ENCODE results near the gene DHX40. TPM values are rescaled to one million over a fixed set of nuclear protein-coding genes. Genes with fewer than 3 reads are reported as not detected.
"Not testable (repeated sequence)": the region's sequence is repeated elsewhere in the genome, so short reads cannot be mapped to it uniquely, and the experiment has no call there.

DHX40 gene
- total and polyA plus RNA-seq, 9 donors: 25.3 to 40.7 (median 28.7) TPM

DNA sequence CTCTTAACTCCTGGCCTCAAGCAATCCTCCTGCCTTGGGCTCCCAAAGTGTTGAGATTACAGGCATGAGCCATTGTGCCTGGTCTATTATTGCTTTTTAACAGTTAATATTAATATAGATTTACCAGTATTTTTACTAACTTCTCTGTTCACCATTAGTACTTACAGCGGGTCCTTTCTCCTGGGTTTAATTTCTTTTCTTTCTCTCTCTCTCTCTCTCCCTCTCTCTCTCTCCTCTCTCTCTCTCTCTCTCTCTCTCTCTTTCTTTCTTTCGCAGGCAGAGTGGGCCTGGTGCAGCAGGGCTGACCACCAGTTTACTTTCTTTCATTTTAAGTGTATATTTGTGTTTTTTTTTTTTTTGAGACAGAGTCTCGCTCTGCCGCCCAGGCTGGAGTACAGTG lies 14.7 kb upstream of the DHX40 start:
- no peak for DNase-seq
- WGBS (ENCODE audit: insufficient coverage): 100% methylated on average over 1 of the region's 4 CpGs
- Histone ChIP-seq H3K27me3 (ENCODE audit: control insufficient read depth, insufficient read depth, low read length) (no peaks in the 10 kb centered on the region), H3K4me3 (ENCODE audit: low read length) (no peak overlapping the region), H3K36me3 (ENCODE audit: control insufficient read depth, insufficient read depth, low read length) (no peaks in the 10 kb centered on the region), H3K4me1 (ENCODE audit: control insufficient read depth, insufficient read depth, low read length) (no peaks in the 10 kb centered on the region), H3K27ac (ENCODE audit: low read length) (no peak overlapping the region), H3K9me3 (replicated peaks; ENCODE audit: control insufficient read depth, low read depth, low read length) (no peaks in the 10 kb centered on the region)

DNA sequence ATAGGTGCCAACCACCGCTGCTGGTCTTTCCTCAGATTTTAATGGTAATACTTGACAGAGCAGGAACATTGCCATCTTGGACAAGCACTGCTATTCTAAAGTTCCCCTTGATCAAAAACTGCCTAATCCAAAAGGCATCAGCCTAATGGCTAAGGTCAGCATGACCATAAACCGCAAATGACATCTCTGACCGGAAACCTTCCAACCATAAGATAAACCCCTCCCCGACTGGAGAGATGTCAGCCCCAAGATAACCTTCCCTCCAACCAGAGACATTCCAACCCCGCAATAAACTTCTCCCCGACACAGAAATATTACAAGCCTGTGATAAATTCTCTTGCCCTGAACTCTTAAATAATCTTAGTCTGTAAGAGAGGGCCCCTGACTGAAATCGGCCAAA lies 7.4 kb upstream of the DHX40 start:
- no peak for DNase-seq
- Histone ChIP-seq H3K27me3 (ENCODE audit: control insufficient read depth, insufficient read depth, low read length) (no peaks in the 10 kb centered on the region), H3K4me1 (ENCODE audit: control insufficient read depth, insufficient read depth, low read length) (no peaks in the 10 kb centered on the region), H3K36me3 (ENCODE audit: control insufficient read depth, insufficient read depth, low read length) (no peaks in the 10 kb centered on the region), H3K4me3 (ENCODE audit: low read length) (no peak overlapping the region), H3K27ac (ENCODE audit: low read length) (no peak overlapping the region), H3K9me3 (replicated peaks; ENCODE audit: control insufficient read depth, low read depth, low read length) (no peaks in the 10 kb centered on the region)
- 92% methylated on average over 2 of the region's 7 CpGs for WGBS (ENCODE audit: insufficient coverage)

DNA sequence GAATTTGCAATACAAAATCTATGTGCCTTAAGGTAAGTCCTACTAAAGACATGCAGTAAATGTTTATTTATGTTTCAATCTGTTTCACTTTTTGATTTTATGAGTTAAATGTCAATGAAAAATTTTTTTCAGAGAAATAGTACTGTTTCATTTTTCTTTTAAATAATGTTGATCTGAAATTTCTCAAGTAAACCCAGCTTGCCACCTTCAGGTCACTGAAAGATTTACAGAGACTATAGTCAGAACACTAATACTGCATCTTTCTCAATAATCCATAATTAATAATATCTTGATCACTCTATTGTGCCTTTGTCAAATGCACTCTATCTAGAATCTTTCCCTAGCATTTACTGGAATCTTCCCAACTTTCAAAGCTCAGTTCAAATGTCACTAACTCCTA lies 6.5 kb upstream of the DHX40 start:
- no peaks in the 10 kb centered on the region for H3K36me3 ChIP-seq (ENCODE audit: control insufficient read depth, insufficient read depth, low read length)
- DNase-seq: peak; percentile 24
- H3K9me3 ChIP-seq (replicated peaks; ENCODE audit: control insufficient read depth, low read depth, low read length): no peaks in the 10 kb centered on the region
- no peak overlapping the region for H3K27ac ChIP-seq (ENCODE audit: low read length)
- H3K4me3 ChIP-seq (ENCODE audit: low read length): no peak overlapping the region
- H3K4me1 ChIP-seq (ENCODE audit: control insufficient read depth, insufficient read depth, low read length): no peaks in the 10 kb centered on the region
- no peaks in the 10 kb centered on the region for H3K27me3 ChIP-seq (ENCODE audit: control insufficient read depth, insufficient read depth, low read length)

DNA sequence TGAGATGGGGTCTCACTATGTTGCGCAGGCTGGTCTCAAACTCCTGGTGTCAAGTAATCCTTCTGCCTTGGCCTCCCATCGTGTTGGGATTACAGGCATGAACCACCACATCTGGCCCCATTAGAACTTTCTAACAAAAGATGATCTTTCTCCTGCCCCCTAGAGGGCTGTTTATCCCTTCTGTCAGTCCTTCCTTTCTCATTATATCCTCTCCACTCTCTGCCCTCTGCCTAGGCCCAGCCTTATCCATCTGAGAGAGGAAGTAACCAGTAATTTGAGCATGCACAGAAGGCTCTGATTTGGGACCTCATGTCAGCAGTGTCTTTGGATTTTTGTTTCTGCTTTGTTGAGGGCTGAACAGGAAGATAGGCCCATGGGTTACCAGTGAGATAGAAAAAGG lies 4.4 kb upstream of the DHX40 start:
- Histone ChIP-seq H3K9me3 (replicated peaks; ENCODE audit: control insufficient read depth, low read depth, low read length) (peaks cover 5% of the 10 kb centered on the region), H3K4me1 (ENCODE audit: control insufficient read depth, insufficient read depth, low read length) (peaks cover 5% of the 10 kb centered on the region), H3K27ac (ENCODE audit: low read length) (no peak overlapping the region), H3K27me3 (ENCODE audit: control insufficient read depth, insufficient read depth, low read length) (no peaks in the 10 kb centered on the region), H3K36me3 (ENCODE audit: control insufficient read depth, insufficient read depth, low read length) (no peaks in the 10 kb centered on the region), H3K4me3 (ENCODE audit: low read length) (no peak overlapping the region)
- DNase-seq: peak; percentile 41
- 60% methylated on average over 1 of the region's 2 CpGs for WGBS (ENCODE audit: insufficient coverage)

DNA sequence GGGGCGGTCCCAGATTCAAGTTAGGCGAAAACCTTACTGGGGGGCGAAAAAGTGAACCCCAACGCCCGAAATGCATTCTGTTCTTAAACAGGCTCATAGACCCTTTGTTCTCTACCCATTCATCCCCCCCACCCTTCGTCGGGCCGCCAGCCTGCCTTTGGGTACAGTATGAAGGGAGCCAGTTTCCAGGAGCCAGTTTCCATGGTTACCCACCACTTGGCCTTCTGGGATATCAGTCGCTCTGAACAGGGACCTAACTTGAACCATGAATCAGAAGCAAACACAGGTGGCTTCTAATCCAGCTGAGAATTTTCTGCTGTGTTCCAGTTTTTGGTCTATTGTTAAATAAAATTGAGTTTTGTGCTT lies 532 bp downstream of the DHX40 start:
- Histone ChIP-seq H3K4me1 (ENCODE audit: control insufficient read depth, insufficient read depth, low read length) (peaks cover 8% of the 10 kb centered on the region), H3K27ac (ENCODE audit: low read length) (peak overlapping the region; percentile 93), H3K27me3 (ENCODE audit: control insufficient read depth, insufficient read depth, low read length) (no peaks in the 10 kb centered on the region), H3K9me3 (replicated peaks; ENCODE audit: control insufficient read depth, low read depth, low read length) (peaks cover 5% of the 10 kb centered on the region), H3K36me3 (ENCODE audit: control insufficient read depth, insufficient read depth, low read length) (peaks cover 6% of the 10 kb centered on the region), H3K4me3 (ENCODE audit: low read length) (peak overlapping the region; percentile 100)
- WGBS (ENCODE audit: insufficient coverage): 0% methylated on average over 1 of the region's 9 CpGs
- peak; percentile 82 for DNase-seq

DNA sequence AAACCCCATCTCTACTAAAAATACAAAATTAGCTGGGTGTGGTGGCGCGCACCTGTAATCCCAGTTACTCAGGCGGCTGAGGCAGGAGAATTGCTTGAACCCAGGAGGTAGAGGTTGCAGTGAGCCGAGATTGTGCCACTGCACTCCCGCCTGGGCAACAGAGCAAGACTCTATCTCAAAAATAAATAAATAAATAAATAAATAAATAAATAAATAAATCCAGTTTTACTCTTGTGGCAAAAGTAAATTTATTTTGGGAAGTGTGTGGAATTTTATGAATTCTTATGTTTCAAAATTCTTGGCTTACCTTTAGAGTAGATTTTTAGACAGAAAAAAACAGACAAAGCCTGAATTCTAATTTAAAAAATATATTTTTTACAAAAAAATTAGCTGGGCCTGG lies 3.7 kb downstream of the DHX40 start:
- H3K4me1 ChIP-seq (ENCODE audit: control insufficient read depth, insufficient read depth, low read length); H3K4me3 ChIP-seq (ENCODE audit: low read length); H3K27me3 ChIP-seq (ENCODE audit: control insufficient read depth, insufficient read depth, low read length); DNase-seq; H3K9me3 ChIP-seq (replicated peaks; ENCODE audit: control insufficient read depth, low read depth, low read length); H3K27ac ChIP-seq (ENCODE audit: low read length): not testable (repeated sequence)
- no CpG with 5 or more reads among the region's 5 CpGs for WGBS (ENCODE audit: insufficient coverage)
- peaks cover 10% of the 10 kb centered on the region for H3K36me3 ChIP-seq (ENCODE audit: control insufficient read depth, insufficient read depth, low read length)

DNA sequence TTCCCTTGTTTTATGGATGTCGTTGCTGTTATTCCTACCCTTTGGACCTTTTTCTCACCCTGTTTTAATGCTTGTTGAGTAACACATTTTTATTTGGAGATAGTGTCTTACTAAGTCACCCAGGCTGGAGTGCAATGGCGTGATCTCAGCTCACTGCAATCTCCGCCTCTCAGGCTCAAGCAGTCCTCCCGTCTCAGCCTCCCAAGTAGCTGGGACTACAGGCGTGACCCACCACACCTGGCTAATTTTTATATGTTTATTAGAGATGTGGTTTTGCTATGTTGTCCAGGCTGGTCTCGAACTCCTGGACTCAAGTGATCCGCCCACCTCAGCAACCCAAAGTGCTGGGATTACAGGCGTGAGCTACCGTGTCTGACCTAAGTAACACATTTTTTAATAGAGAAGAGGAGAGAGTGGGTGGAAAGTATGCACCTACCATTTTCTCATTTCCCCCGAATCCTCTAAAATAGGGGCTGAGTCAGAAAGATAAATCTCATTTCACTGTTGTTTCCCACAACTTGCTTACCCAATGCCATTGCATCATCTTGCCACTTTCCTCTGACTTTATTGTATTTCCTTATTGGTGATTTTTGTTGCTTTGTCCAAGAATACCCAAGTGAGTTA lies 7.0 kb downstream of the DHX40 start:
- H3K27ac ChIP-seq (ENCODE audit: low read length): no peak overlapping the region
- WGBS (ENCODE audit: insufficient coverage): no CpG with 5 or more reads among the region's 10 CpGs
- H3K36me3 ChIP-seq (ENCODE audit: control insufficient read depth, insufficient read depth, low read length): peaks cover 9% of the 10 kb centered on the region
- H3K27me3 ChIP-seq (ENCODE audit: control insufficient read depth, insufficient read depth, low read length): no peaks in the 10 kb centered on the region
- DNase-seq: no peak
- H3K9me3 ChIP-seq (replicated peaks; ENCODE audit: control insufficient read depth, low read depth, low read length): no peaks in the 10 kb centered on the region
- no peaks in the 10 kb centered on the region for H3K4me1 ChIP-seq (ENCODE audit: control insufficient read depth, insufficient read depth, low read length)
- H3K4me3 ChIP-seq (ENCODE audit: low read length): no peak overlapping the region

DNA sequence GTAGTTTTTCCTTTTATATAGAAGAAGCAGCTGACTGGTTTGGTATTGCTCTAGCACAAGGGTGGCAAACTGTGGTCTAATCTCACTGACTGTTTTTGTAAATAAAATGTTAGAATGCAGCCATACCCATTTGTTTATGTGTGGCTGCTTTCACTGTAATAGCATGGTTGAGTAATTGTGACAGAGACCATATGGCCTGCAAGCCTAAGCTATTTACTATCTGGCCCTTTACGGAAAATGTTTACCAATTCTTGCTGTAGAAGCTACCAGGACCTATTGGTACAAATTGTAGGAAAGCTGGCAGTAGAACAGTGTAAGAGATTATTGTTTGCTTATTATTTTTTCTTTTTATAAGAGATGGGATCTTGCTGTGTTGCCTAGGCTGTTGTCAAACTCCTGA lies 18.8 kb downstream of the DHX40 start:
- not testable (repeated sequence) for H3K27ac ChIP-seq (ENCODE audit: low read length); H3K9me3 ChIP-seq (replicated peaks; ENCODE audit: control insufficient read depth, low read depth, low read length); H3K36me3 ChIP-seq (ENCODE audit: control insufficient read depth, insufficient read depth, low read length); H3K4me1 ChIP-seq (ENCODE audit: control insufficient read depth, insufficient read depth, low read length); H3K27me3 ChIP-seq (ENCODE audit: control insufficient read depth, insufficient read depth, low read length); DNase-seq; H3K4me3 ChIP-seq (ENCODE audit: low read length)
- WGBS (ENCODE audit: insufficient coverage): no CpG with 5 or more reads among the region's 1 CpG

DNA sequence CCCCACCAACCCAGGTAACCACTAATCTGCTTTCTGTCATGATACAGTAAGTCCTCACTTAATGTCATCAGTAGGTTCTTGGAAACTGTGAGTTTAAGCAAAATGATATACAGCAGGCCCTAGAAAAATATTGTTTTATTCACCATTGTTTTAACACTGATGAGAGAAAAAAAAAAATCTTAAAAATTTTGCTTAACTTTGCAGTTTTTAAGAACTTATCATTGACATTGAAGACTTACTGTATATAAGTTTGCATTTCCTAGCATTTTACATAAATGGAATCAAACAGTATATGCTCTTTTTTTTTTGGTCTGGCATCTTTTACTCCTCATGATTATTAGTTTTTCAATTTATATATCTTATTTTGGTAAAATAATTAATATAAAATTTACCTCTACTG lies 34.8 kb downstream of the DHX40 start:
- H3K36me3 ChIP-seq (ENCODE audit: control insufficient read depth, insufficient read depth, low read length): peaks cover 17% of the 10 kb centered on the region

DNA sequence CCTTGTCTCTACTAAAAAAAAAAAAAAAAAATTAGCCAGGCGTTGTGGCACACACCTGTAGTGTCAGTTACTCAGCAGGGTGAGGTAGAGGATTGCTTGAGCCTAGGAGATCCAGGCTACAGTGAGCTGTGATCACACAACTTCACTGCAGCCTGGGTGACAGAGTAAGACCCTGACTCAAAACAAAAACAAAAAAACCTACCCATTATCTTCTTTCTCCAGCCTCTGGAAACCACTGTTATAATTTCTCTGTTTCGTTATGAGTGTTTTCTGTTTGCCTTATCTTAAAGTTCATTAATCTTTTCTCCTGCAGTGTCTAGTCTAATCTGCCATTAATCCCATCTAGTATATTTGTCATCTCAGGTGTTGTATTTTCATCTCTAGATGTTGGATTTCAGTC lies 35.7 kb downstream of the DHX40 start:
- WGBS (ENCODE audit: insufficient coverage): no CpG with 5 or more reads among the region's 2 CpGs

More for the DNA sequence above, 34.8 kb downstream of the DHX40 start:
- Histone ChIP-seq H3K9me3 (replicated peaks; ENCODE audit: control insufficient read depth, low read depth, low read length) (no peaks in the 10 kb centered on the region), H3K27me3 (ENCODE audit: control insufficient read depth, insufficient read depth, low read length) (no peaks in the 10 kb centered on the region), H3K4me3 (ENCODE audit: low read length) (no peak overlapping the region), H3K4me1 (ENCODE audit: control insufficient read depth, insufficient read depth, low read length) (no peaks in the 10 kb centered on the region), H3K27ac (ENCODE audit: low read length) (no peak overlapping the region)
- DNase-seq: no peak

DNA sequence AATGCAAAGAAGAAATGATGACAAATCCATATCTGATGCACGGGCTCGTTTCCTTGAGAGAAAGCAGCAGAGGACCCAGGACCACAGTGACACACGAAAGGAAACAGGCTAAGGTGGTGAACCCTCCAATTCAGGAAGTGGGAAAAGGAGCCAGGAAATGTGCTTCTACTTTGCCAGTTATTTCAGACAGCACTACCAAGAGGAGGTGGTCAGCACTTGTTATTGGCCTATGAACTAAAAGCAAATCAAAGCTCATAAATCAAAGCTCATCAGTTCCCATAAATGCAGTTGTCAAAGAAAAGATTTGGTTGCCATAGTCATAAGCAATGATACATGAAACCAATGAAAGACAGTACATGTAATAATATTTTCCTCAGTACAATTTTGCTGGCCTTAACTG lies 41.7 kb downstream of the DHX40 start:
- no peaks in the 10 kb centered on the region for H3K9me3 ChIP-seq (replicated peaks; ENCODE audit: control insufficient read depth, low read depth, low read length)
- H3K4me1 ChIP-seq (ENCODE audit: control insufficient read depth, insufficient read depth, low read length): no peaks in the 10 kb centered on the region
- DNase-seq: no peak
- 93% methylated on average over 3 of the region's 3 CpGs for WGBS (ENCODE audit: insufficient coverage)
- no peak overlapping the region for H3K27ac ChIP-seq (ENCODE audit: low read length)
- H3K4me3 ChIP-seq (ENCODE audit: low read length): no peak overlapping the region
- no peaks in the 10 kb centered on the region for H3K27me3 ChIP-seq (ENCODE audit: control insufficient read depth, insufficient read depth, low read length)
- peaks cover 27% of the 10 kb centered on the region for H3K36me3 ChIP-seq (ENCODE audit: control insufficient read depth, insufficient read depth, low read length)

More for the DNA sequence above, 35.7 kb downstream of the DHX40 start:
- Histone ChIP-seq H3K9me3 (replicated peaks; ENCODE audit: control insufficient read depth, low read depth, low read length) (no peaks in the 10 kb centered on the region), H3K4me1 (ENCODE audit: control insufficient read depth, insufficient read depth, low read length) (no peaks in the 10 kb centered on the region), H3K27me3 (ENCODE audit: control insufficient read depth, insufficient read depth, low read length) (no peaks in the 10 kb centered on the region), H3K4me3 (ENCODE audit: low read length) (no peak overlapping the region), H3K36me3 (ENCODE audit: control insufficient read depth, insufficient read depth, low read length) (peaks cover 23% of the 10 kb centered on the region), H3K27ac (ENCODE audit: low read length) (no peak overlapping the region)
- DNase-seq: no peak

Measured in muscle of leg (tissue), 11 donors.